ENCODE measurements around the gene BEST2.

DNA sequence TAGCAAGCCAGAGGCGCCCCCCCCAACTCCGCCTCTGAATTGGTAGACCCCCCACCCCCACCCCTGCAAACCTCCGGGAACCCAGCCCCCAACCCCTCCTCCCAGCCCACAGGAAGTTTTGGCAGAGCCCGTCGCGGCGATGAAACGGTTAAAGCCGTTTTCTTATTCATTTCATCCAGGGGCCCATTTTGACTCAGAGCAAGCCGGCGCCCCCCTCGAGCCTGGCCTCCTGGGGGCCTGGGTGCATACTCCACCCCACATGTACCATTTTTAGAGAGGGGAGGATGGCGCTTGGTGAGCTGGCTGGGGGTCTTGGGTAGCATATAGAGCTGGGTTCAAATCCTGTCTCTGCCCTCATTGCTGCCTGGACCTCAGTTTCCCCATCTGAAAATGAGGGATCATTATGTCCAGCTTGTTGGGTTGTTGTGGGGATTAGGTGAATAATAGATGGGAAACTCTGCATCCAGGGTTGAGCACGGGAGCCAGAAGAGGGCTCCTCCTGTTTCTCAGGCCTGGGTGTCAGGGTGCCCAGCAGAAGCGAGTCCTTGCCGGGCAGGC, 31.8 kb downstream of the BEST2 start:
- TF ChIP-seq, protein P1, sequence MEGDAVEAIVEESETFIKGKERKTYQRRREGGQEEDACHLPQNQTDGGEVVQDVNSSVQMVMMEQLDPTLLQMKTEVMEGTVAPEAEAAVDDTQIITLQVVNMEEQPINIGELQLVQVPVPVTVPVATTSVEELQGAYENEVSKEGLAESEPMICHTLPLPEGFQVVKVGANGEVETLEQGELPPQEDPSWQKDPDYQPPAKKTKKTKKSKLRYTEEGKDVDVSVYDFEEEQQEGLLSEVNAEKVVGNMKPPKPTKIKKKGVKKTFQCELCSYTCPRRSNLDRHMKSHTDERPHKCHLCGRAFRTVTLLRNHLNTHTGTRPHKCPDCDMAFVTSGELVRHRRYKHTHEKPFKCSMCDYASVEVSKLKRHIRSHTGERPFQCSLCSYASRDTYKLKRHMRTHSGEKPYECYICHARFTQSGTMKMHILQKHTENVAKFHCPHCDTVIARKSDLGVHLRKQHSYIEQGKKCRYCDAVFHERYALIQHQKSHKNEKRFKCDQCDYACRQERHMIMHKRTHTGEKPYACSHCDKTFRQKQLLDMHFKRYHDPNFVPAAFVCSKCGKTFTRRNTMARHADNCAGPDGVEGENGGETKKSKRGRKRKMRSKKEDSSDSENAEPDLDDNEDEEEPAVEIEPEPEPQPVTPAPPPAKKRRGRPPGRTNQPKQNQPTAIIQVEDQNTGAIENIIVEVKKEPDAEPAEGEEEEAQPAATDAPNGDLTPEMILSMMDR (IDR thresholded peaks at IDR 0.05), result no peak
- no peak for TF ChIP-seq POLR2A (IDR thresholded peaks at IDR 0.05)

Data from heart left ventricle (tissue), 13 donors.